ENCODE results near the gene SLC27A2.

The SLC27A2 gene

GRCh38 chr15:50225938-50226337 is 43.9 kb downstream of the SLC27A2 start:
- H3K27me3 ChIP-seq: no peaks in the 10 kb centered on the region
- H3K4me1 ChIP-seq (ENCODE audit: control insufficient read depth in 1 of 2, insufficient read depth in 1 of 2, low read depth in 1 of 2, low read length in 1 of 2): peaks cover 5 to 7% of the 10 kb centered on the region in 2 experiments
- TF ChIP-seq, protein P1, sequence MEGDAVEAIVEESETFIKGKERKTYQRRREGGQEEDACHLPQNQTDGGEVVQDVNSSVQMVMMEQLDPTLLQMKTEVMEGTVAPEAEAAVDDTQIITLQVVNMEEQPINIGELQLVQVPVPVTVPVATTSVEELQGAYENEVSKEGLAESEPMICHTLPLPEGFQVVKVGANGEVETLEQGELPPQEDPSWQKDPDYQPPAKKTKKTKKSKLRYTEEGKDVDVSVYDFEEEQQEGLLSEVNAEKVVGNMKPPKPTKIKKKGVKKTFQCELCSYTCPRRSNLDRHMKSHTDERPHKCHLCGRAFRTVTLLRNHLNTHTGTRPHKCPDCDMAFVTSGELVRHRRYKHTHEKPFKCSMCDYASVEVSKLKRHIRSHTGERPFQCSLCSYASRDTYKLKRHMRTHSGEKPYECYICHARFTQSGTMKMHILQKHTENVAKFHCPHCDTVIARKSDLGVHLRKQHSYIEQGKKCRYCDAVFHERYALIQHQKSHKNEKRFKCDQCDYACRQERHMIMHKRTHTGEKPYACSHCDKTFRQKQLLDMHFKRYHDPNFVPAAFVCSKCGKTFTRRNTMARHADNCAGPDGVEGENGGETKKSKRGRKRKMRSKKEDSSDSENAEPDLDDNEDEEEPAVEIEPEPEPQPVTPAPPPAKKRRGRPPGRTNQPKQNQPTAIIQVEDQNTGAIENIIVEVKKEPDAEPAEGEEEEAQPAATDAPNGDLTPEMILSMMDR (IDR thresholded peaks at IDR 0.05): no peak
- H3K27ac ChIP-seq: no peak overlapping the region
- no peak overlapping the region for H3K4me3 ChIP-seq (ENCODE audit: low read depth in 1 of 2, low read length in 1 of 2)
- H3K9me3 ChIP-seq: no peaks in the 10 kb centered on the region
- peaks cover 57% of the 10 kb centered on the region for H3K36me3 ChIP-seq

DNA sequence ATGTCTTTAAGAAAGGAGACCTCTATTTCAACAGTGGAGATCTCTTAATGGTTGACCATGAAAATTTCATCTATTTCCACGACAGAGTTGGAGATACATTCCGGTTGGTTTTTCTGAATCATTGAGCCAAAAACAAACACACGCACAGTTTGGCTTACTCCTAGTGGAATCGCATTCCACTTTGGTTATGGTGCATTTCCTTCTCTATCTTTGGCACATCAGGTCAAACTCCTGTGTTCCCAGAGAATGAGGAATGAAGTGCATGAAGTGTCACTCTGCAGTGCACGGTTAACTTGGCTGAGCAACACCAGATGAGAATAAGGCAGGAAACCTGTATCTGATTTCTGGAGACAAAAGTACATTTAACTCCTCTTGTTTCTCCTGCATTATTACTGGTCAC is 45.1 kb downstream of the SLC27A2 start:
- H3K27ac ChIP-seq: no peak overlapping the region
- H3K4me1 ChIP-seq (ENCODE audit: control insufficient read depth in 1 of 2, insufficient read depth in 1 of 2, low read depth in 1 of 2, low read length in 1 of 2): peaks cover 5 to 7% of the 10 kb centered on the region in 2 experiments
- H3K36me3 ChIP-seq: peaks cover 55% of the 10 kb centered on the region
- H3K4me3 ChIP-seq (ENCODE audit: low read depth in 1 of 2, low read length in 1 of 2): no peak overlapping the region
- H3K27me3 ChIP-seq: no peaks in the 10 kb centered on the region
- TF ChIP-seq, protein P1 (IDR thresholded peaks at IDR 0.05): no peak
- no peaks in the 10 kb centered on the region for H3K9me3 ChIP-seq

- Histone ChIP-seq H3K27me3 (no peaks in the 10 kb centered on the region), H3K4me3 (ENCODE audit: low read depth in 1 of 2, low read length in 1 of 2) (no peak overlapping the region), H3K27ac (no peak overlapping the region), H3K9me3 (no peaks in the 10 kb centered on the region), H3K36me3 (peaks cover 39% of the 10 kb centered on the region), H3K4me1 (ENCODE audit: control insufficient read depth in 1 of 2, insufficient read depth in 1 of 2, low read depth in 1 of 2, low read length in 1 of 2) (peaks cover 20 to 22% of the 10 kb centered on the region in 2 experiments)
- TF ChIP-seq, protein P1 (IDR thresholded peaks at IDR 0.05): no peak
Observed at GRCh38 chr15:50228866-50229265, 46.9 kb downstream of the SLC27A2 start.

GRCh38 chr15:50229336-50229735 is 47.3 kb downstream of the SLC27A2 start:
- Histone ChIP-seq H3K9me3 (no peaks in the 10 kb centered on the region), H3K27me3 (no peaks in the 10 kb centered on the region), H3K4me3 (ENCODE audit: low read depth in 1 of 2, low read length in 1 of 2) (no peak overlapping the region), H3K4me1 (ENCODE audit: control insufficient read depth in 1 of 2, insufficient read depth in 1 of 2, low read depth in 1 of 2, low read length in 1 of 2) (peaks cover 24 to 26% of the 10 kb centered on the region in 2 experiments), H3K36me3 (peaks cover 35% of the 10 kb centered on the region), H3K27ac (no peak overlapping the region)
- TF ChIP-seq, protein P1 (IDR thresholded peaks at IDR 0.05): no peak

- Histone ChIP-seq H3K4me3 (ENCODE audit: low read depth in 1 of 2, low read length in 1 of 2) (no peak overlapping the region), H3K27me3 (no peaks in the 10 kb centered on the region), H3K27ac (no peak overlapping the region), H3K4me1 (ENCODE audit: control insufficient read depth in 1 of 2, insufficient read depth in 1 of 2, low read depth in 1 of 2, low read length in 1 of 2) (peaks cover 29 to 33% of the 10 kb centered on the region in 2 experiments), H3K36me3 (peaks cover 36% of the 10 kb centered on the region), H3K9me3 (no peaks in the 10 kb centered on the region)
- TF ChIP-seq, protein P1 (IDR thresholded peaks at IDR 0.05): no peak
Observed at GRCh38 chr15:50231761-50232160, 49.8 kb downstream of the SLC27A2 start.

GRCh38 chr15:50232791-50233190 is 50.8 kb downstream of the SLC27A2 start:
- H3K27ac ChIP-seq: peak overlapping the region; percentile 45
- TF ChIP-seq, protein P1 (IDR thresholded peaks at IDR 0.05): no peak
- H3K4me1 ChIP-seq (ENCODE audit: control insufficient read depth in 1 of 2, insufficient read depth in 1 of 2, low read depth in 1 of 2, low read length in 1 of 2): peaks cover 29 to 33% of the 10 kb centered on the region in 2 experiments
- H3K27me3 ChIP-seq: no peaks in the 10 kb centered on the region
- no peak overlapping the region for H3K4me3 ChIP-seq (ENCODE audit: low read depth in 1 of 2, low read length in 1 of 2)
- no peaks in the 10 kb centered on the region for H3K9me3 ChIP-seq
- peaks cover 30% of the 10 kb centered on the region for H3K36me3 ChIP-seq
